ENCODE results near the gene TMEM179.
"Not testable (repeated sequence)": the region's sequence is repeated elsewhere in the genome, so short reads cannot be mapped to it uniquely, and the experiment has no call there.

Gene TMEM179
- 0 to 0.16 (median 0.02) reads per million in 18 experiments for total RNA-seq

GRCh38 chr14:104604458-104605449 is at the start of gene TMEM179:
TSS of gene TMEM179 (minus strand) at chr14:104604772. CDS start at chr14:104604741, 31 bp downstream.
- no peak for DNase-seq

- no peak for DNase-seq
Measured at GRCh38 chr14:104654119-104654518, 49.5 kb upstream of the TMEM179 start.

GRCh38 chr14:104653130-104653920 is 48.8 kb upstream of the TMEM179 start:
- not testable (repeated sequence) for DNase-seq

GRCh38 chr14:104652386-104652785 is 47.8 kb upstream of the TMEM179 start:
- no peak for DNase-seq

- no peak for DNase-seq
Measured at GRCh38 chr14:104651876-104652260, 47.3 kb upstream of the TMEM179 start.

- DNase-seq: no peak
Measured at GRCh38 chr14:104650981-104651875, 46.7 kb upstream of the TMEM179 start.

- peak; percentile 20 to 48 for DNase-seq
Measured at GRCh38 chr14:104650057-104650980, 45.7 kb upstream of the TMEM179 start.

- peak; percentile 21 to 48 for DNase-seq
Measured at GRCh38 chr14:104647467-104648043, 43.0 kb upstream of the TMEM179 start.

- peak in 1 of 2 donors; percentile 13 for DNase-seq
Measured at GRCh38 chr14:104644656-104645378, 40.2 kb upstream of the TMEM179 start.

GRCh38 chr14:104644091-104644635 is 39.6 kb upstream of the TMEM179 start:
- no peak for DNase-seq

GRCh38 chr14:104643306-104643705 is 38.7 kb upstream of the TMEM179 start:
- DNase-seq: no peak

GRCh38 chr14:104642540-104642868 is 37.9 kb upstream of the TMEM179 start:
- no peak for DNase-seq

GRCh38 chr14:104641753-104642539 is 37.4 kb upstream of the TMEM179 start:
- DNase-seq: no peak

- no peak for DNase-seq
Measured at GRCh38 chr14:104640681-104641080, 36.1 kb upstream of the TMEM179 start.

GRCh38 chr14:104639885-104640548 is 35.4 kb upstream of the TMEM179 start:
- peak; percentile 44 to 61 for DNase-seq

GRCh38 chr14:104639471-104639870 is 34.9 kb upstream of the TMEM179 start:
- DNase-seq: no peak

GRCh38 chr14:104638927-104639450 is 34.4 kb upstream of the TMEM179 start:
- no peak for DNase-seq

- DNase-seq: no peak
Measured at GRCh38 chr14:104638190-104638589, 33.6 kb upstream of the TMEM179 start.

All from inflammatory macrophage (primary cell).